K562 (cell line): ENCODE results near the gene ANXA3. TPM values are rescaled to one million over a fixed set of nuclear protein-coding genes. Genes with fewer than 3 reads are reported as not detected.

Source experiments
- ATF7 ChIP-seq: fragments of 450-650 bp; IDR thresholded peaks from 2 replicates; pipeline ENCODE4 v1.7.1; 2014; ENCODE audit warnings: mild to moderate bottlenecking, moderate library complexity
- CCNT2 ChIP-seq: IDR thresholded peaks from 2 replicates; pipeline ENCODE4 v1.6.1; 2011; ENCODE audit warnings: borderline replicate concordance, low read depth, mild to moderate bottlenecking, moderate library complexity, mixed read lengths, low read length; ENCODE audit not compliant: insufficient read length; ENCODE audit errors: extremely low read depth
- CHD7 ChIP-seq: fragments of 200-600 bp; sonication (generic); IDR thresholded peaks from one replicate; pipeline ENCODE4 v1.6.1; 2012; ENCODE audit warnings: mild to moderate bottlenecking, low read depth, low read length, inconsistent platforms
- EP400 ChIP-seq: fragments of 450-650 bp; IDR thresholded peaks from 2 replicates; pipeline ENCODE4 v1.6.1; 2017; ENCODE audit warnings: antibody characterized with exemption, mild to moderate bottlenecking, moderate library complexity
- FOXA3 ChIP-seq, 2 experiments: fragments of 450-650 bp in 1 of 2; sonication (generic) in 1 of 2; formaldehyde crosslinking; IDR thresholded peaks in 1 of 2; conservative IDR thresholded peaks in 1 of 2; 2 replicates each; pipeline versions ENCODE4 v1.4.0 to v1.8.0; 2020 to 2022; ENCODE audit warnings: mild to moderate bottlenecking in 2 of 2, missing genetic modification reagents in 1 of 2
- HSF4 ChIP-seq: fragments of 250-450 bp; sonication (Bioruptor Pico); IDR thresholded peaks from 2 replicates; pipeline ENCODE4 v2.1.2; 2022; ENCODE audit warnings: mild to moderate bottlenecking, moderate library complexity, borderline replicate concordance
- LEF1 ChIP-seq: fragments of 450-650 bp; IDR thresholded peaks from 2 replicates; pipeline ENCODE4 v1.6.1; 2016; ENCODE audit warnings: mild to moderate bottlenecking
- RBM25 ChIP-seq: fragments of 200-400 bp; formaldehyde crosslinking; IDR thresholded peaks from 2 replicates; pipeline ENCODE4 v1.6.1; 2018; ENCODE audit warnings: low read length, low read depth, moderate library complexity; ENCODE audit not compliant: severe bottlenecking
- SMARCA5 ChIP-seq: fragments of 450-650 bp; IDR thresholded peaks from 2 replicates; pipeline ENCODE4 v1.6.1; 2016
- SREBF2 ChIP-seq: sonication (generic); formaldehyde crosslinking; IDR thresholded peaks from 2 replicates; pipeline ENCODE4 v1.4.0; 2020; ENCODE audit warnings: mild to moderate bottlenecking, missing genetic modification reagents
- TOE1 ChIP-seq, 2 experiments: fragments of 450-650 bp in 1 of 2; sonication (generic) in 1 of 2; formaldehyde crosslinking in 1 of 2; IDR thresholded peaks; 2 replicates each; pipeline versions ENCODE4 v1.7.1 to v1.8.0; 2016 to 2022; ENCODE audit warnings: borderline replicate concordance in 2 of 2, mild to moderate bottlenecking in 2 of 2, antibody characterized with exemption in 1 of 2, inconsistent platforms in 1 of 2, low read depth in 1 of 2, missing genetic modification reagents in 1 of 2, moderate library complexity in 1 of 2
- XRCC5 ChIP-seq: fragments of 200-400 bp; formaldehyde crosslinking; IDR thresholded peaks from 2 replicates; pipeline ENCODE4 v1.6.1; 2017; ENCODE audit warnings: low read depth, mild to moderate bottlenecking, low read length
- ZFP91 ChIP-seq: sonication (generic); formaldehyde crosslinking; IDR thresholded peaks from 2 replicates; pipeline ENCODE4 v1.8.0; 2022; ENCODE audit warnings: mild to moderate bottlenecking, missing genetic modification reagents
- ZKSCAN8 ChIP-seq: fragments of 200-800 bp; sonication (Bioruptor generic); IDR thresholded peaks from 2 replicates; pipeline ENCODE4 v1.6.1; 2016; ENCODE audit warnings: missing genetic modification characterization, missing compliant biosample characterization
- ZNF551 ChIP-seq: fragments of 250-450 bp; sonication (Bioruptor Pico); IDR thresholded peaks from 2 replicates; pipeline ENCODE4 v1.5.0; 2021; ENCODE audit warnings: mild to moderate bottlenecking, moderate library complexity
- polyA plus RNA-seq, 8 experiments: library from polyadenylated mRNA; depleted of rRNA in 4 of 8; stranded (reverse) in 5 of 8; unstranded in 3 of 8; fragments of >200 nt; fragmentation: Nextera tagmentation in 2 of 8; fragmentation: Illumina TruSeq in 1 of 8; extraction: Ambion mirVana in 2 of 8; extraction: Trizol in 1 of 8; gene quantifications; 2 replicates each; pipeline versions ENCODE4 v1.2.1 to v1.2.3, GENCODE V29; 2011 to 2014; ENCODE audit warnings: inconsistent platforms in 1 of 8, missing spikeins in 1 of 8
- total RNA-seq, 7 experiments: library from RNA; depleted of rRNA in 6 of 7; stranded (reverse); fragments of >200 nt in 6 of 7; fragmentation: Illumina TruSeq in 2 of 7; extraction: Trizol in 2 of 7; gene quantifications; 2 replicates each; pipeline versions ENCODE4 v1.2.1 to v1.2.3, GENCODE V29; 2011 to 2021; ENCODE audit warnings: low replicate concordance in 1 of 7

Gene ANXA3
- total and polyA plus RNA-seq, 9 of the 15 experiments (the other 6 are each of a cell fraction or from before 2014, with no cell fraction given): 6.3 to 15.5 (median 9.8) TPM

GRCh38 chr4:78629991-78630541 lies 78.5 kb downstream of the ANXA3 start (continued):
- TF ChIP-seq FOXA3 (CRISPR knock-in tag; conservative IDR thresholded peaks at IDR 0.05 in 1 of 2, IDR thresholded peaks at IDR 0.05 in 1 of 2) (no peak), ZNF551 (CRISPR knock-in tag) (no peak), CCNT2 (no peak), TOE1 (IDR thresholded peaks at IDR 0.05; ENCODE audit: borderline replicate concordance) (peak; percentile 86; the same call in 1 of the 2 replicates), TOE1 (CRISPR knock-in tag; IDR thresholded peaks at IDR 0.05; ENCODE audit: borderline replicate concordance, low read depth) (no peak), ZFP91 (CRISPR knock-in tag) (no peak), SREBF2 (CRISPR knock-in tag) (no peak), XRCC5 (no peak), LEF1 (no peak; the same call in 1 of the 2 replicates), RBM25 (no peak), SMARCA5 (no peak), EP400 (no peak), CHD7 (no peak), ATF7 (0 out of 2 replicates have a peak, but pooled peaks have one; percentile 46), ZKSCAN8 (CRISPR knock-in tag) (no peak), HSF4 (CRISPR knock-in tag) (no peak)
